Stimulated activated CD8-positive, alpha-beta memory T cell treated with anti-CD3 and anti-CD28 coated beads, Interleukin-12 subunit alpha, Interleukin-12 subunit beta, amount 100 ng/mL, for 4 hours (primary cell): Measurements from ENCODE around the gene NOTUM.
"Not testable (repeated sequence)": the region's sequence is repeated elsewhere in the genome, so short reads cannot be mapped to it uniquely, and the experiment has no call there.

Experiments
- DNase-seq: peaks from one replicate; pipeline ENCODE4 v3.0.0-alpha.2; 2020; ENCODE audit warnings: low read depth

NOTUM gene

GRCh38 chr17:81996232-81996756 is 35.3 kb upstream of the NOTUM start:
- no peak for DNase-seq

GRCh38 chr17:81995463-81996231 is 34.7 kb upstream of the NOTUM start:
- no peak for DNase-seq

- DNase-seq = no peak
Measured at GRCh38 chr17:81994593-81995462, 33.8 kb upstream of the NOTUM start.

GRCh38 chr17:81993729-81994592 is 33.0 kb upstream of the NOTUM start:
- no peak for DNase-seq

- no peak for DNase-seq
Measured at GRCh38 chr17:81992306-81993102, 31.5 kb upstream of the NOTUM start.

- DNase-seq = no peak
Measured at GRCh38 chr17:81991684-81992305, 30.8 kb upstream of the NOTUM start.

GRCh38 chr17:81990836-81991683 is 30.1 kb upstream of the NOTUM start:
- no peak for DNase-seq

GRCh38 chr17:81987161-81987770 is 26.3 kb upstream of the NOTUM start:
- no peak for DNase-seq

GRCh38 chr17:81986606-81987005 is 25.6 kb upstream of the NOTUM start:
- DNase-seq = no peak

GRCh38 chr17:81984773-81985410 is 23.9 kb upstream of the NOTUM start:
- DNase-seq = no peak

- DNase-seq = no peak
Measured at GRCh38 chr17:81983639-81984373, 22.8 kb upstream of the NOTUM start.

- no peak for DNase-seq
Measured at GRCh38 chr17:81983011-81983638, 22.1 kb upstream of the NOTUM start.

GRCh38 chr17:81981511-81981910 is 20.5 kb upstream of the NOTUM start:
- DNase-seq = not testable (repeated sequence)

GRCh38 chr17:81980707-81981343 is 19.8 kb upstream of the NOTUM start:
- DNase-seq = no peak

GRCh38 chr17:81980122-81980521 is 19.1 kb upstream of the NOTUM start:
- DNase-seq = no peak

- DNase-seq = no peak
Measured at GRCh38 chr17:81978524-81979298, 17.7 kb upstream of the NOTUM start.
